ENCODE results near the gene HOXB2.

DNA sequence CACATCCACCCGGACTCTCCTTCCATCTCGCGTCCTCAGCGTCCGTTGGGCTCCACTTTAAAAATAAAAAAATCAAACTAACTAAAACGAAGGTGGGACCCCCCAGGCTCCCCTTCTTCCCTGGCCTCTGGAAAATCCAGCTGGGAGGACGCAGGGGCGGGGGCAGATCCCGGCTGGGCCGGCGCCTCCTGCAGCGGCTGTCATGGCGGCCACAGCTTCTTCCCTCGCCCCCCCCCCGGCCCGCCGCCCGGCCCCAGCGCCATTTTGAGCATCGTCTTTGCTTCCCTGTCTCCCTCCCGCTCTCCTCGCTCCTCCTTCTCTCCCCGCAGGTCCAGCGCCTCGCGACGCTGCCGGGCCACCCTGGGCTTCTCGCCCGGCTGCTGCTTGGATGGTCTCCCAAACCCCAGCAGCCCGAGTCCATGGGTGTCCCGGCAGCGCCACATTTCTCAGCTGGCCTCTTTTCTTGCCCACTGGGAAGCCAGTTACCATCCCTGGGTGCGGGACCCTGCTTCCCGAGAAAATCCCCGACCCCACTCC is 3.3 kb downstream of the HOXB2 start:
- TF ChIP-seq, protein P1, sequence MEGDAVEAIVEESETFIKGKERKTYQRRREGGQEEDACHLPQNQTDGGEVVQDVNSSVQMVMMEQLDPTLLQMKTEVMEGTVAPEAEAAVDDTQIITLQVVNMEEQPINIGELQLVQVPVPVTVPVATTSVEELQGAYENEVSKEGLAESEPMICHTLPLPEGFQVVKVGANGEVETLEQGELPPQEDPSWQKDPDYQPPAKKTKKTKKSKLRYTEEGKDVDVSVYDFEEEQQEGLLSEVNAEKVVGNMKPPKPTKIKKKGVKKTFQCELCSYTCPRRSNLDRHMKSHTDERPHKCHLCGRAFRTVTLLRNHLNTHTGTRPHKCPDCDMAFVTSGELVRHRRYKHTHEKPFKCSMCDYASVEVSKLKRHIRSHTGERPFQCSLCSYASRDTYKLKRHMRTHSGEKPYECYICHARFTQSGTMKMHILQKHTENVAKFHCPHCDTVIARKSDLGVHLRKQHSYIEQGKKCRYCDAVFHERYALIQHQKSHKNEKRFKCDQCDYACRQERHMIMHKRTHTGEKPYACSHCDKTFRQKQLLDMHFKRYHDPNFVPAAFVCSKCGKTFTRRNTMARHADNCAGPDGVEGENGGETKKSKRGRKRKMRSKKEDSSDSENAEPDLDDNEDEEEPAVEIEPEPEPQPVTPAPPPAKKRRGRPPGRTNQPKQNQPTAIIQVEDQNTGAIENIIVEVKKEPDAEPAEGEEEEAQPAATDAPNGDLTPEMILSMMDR (conservative IDR thresholded peaks at IDR 0.05; ENCODE audit: low read depth, low read length), result no peak
- no peak for TF ChIP-seq EZH2 (IDR thresholded peaks at IDR 0.05; ENCODE audit: borderline replicate concordance, low read depth, low read length, poor library complexity, severe bottlenecking)

Data from A673 (cell line).